Neural cell (in vitro differentiated cells): ENCODE results near the gene TANGO6.

ENCODE experiments used
- EP300 ChIP-seq: fragments of 450-650 bp; conservative IDR thresholded peaks from 2 replicates; pipeline ENCODE4 v1.6.1; 2014; ENCODE audit warnings: antibody characterized with exemption, mild to moderate bottlenecking, moderate library complexity; ENCODE audit not compliant: poor library complexity, severe bottlenecking
- EZH2 ChIP-seq: fragments of 200-600, 300-800 bp; shearing (Covaris generic), sonication (generic); IDR thresholded peaks from 2 replicates; pipeline ENCODE4 v1.6.1; 2014; ENCODE audit warnings: antibody characterized with exemption, low read length, borderline replicate concordance, mild to moderate bottlenecking; ENCODE audit not compliant: insufficient read depth, poor library complexity, severe bottlenecking
- MXI1 ChIP-seq: fragments of 450-650 bp; conservative IDR thresholded peaks from 2 replicates; pipeline ENCODE4 v1.6.1; 2014; ENCODE audit warnings: antibody characterized with exemption, mild to moderate bottlenecking; ENCODE audit not compliant: poor library complexity, severe bottlenecking
- POLR2AphosphoS5 ChIP-seq: IDR thresholded peaks from 2 replicates; pipeline ENCODE4 v1.6.1; 2012
- RAD21 ChIP-seq: fragments of 450-650 bp; conservative IDR thresholded peaks from 2 replicates; pipeline ENCODE4 v1.6.1; 2014; ENCODE audit warnings: antibody characterized with exemption, mild to moderate bottlenecking, moderate library complexity
- SMC3 ChIP-seq: fragments of 450-650 bp; conservative IDR thresholded peaks from 2 replicates; pipeline ENCODE4 v1.6.1; 2014; ENCODE audit warnings: antibody characterized with exemption, mild to moderate bottlenecking, moderate library complexity; ENCODE audit not compliant: poor library complexity
- TAF1 ChIP-seq: IDR thresholded peaks from 2 replicates; pipeline ENCODE4 v1.6.1; 2012; ENCODE audit warnings: low read depth
- TF ChIP-seq, protein P1 (sequence below): IDR thresholded peaks from 2 replicates; pipeline ENCODE4 v1.6.1; 2012; ENCODE audit warnings: borderline replicate concordance
- TF ChIP-seq, protein P2 (sequence below): fragments of 450-650 bp; IDR thresholded peaks from 2 replicates; pipeline ENCODE4 v1.5.1; 2014; ENCODE audit warnings: antibody characterized with exemption, mild to moderate bottlenecking, moderate library complexity; ENCODE audit not compliant: poor library complexity, severe bottlenecking

DNA sequence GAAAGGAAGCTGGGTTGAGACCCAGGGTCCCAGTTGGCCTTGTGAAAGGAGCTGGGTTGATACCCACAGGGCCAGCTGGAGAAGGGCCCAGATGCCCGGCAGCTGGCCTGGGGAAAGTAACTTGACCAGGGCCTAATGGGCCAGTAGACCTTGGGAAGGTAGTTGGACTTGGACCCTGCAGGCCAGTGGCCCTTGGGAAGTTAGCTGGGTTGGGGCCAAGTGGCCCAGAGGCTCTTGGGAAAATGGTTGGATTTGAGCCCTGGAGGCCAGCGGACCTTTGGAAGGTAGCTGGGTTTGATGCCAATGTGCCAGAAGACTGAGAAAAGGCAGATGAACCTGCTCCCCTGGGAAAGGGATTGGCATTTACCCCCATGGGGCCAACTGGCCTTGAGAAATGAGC, 275.7 kb downstream of the TANGO6 start:
- TF ChIP-seq, protein P1, sequence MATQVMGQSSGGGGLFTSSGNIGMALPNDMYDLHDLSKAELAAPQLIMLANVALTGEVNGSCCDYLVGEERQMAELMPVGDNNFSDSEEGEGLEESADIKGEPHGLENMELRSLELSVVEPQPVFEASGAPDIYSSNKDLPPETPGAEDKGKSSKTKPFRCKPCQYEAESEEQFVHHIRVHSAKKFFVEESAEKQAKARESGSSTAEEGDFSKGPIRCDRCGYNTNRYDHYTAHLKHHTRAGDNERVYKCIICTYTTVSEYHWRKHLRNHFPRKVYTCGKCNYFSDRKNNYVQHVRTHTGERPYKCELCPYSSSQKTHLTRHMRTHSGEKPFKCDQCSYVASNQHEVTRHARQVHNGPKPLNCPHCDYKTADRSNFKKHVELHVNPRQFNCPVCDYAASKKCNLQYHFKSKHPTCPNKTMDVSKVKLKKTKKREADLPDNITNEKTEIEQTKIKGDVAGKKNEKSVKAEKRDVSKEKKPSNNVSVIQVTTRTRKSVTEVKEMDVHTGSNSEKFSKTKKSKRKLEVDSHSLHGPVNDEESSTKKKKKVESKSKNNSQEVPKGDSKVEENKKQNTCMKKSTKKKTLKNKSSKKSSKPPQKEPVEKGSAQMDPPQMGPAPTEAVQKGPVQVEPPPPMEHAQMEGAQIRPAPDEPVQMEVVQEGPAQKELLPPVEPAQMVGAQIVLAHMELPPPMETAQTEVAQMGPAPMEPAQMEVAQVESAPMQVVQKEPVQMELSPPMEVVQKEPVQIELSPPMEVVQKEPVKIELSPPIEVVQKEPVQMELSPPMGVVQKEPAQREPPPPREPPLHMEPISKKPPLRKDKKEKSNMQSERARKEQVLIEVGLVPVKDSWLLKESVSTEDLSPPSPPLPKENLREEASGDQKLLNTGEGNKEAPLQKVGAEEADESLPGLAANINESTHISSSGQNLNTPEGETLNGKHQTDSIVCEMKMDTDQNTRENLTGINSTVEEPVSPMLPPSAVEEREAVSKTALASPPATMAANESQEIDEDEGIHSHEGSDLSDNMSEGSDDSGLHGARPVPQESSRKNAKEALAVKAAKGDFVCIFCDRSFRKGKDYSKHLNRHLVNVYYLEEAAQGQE = no peak
- TF ChIP-seq EZH2 (no peak), POLR2AphosphoS5 (no peak), RAD21 (no peak), EP300 (no peak), SMC3 (no peak), TAF1 (no peak), MXI1 (no peak)
- TF ChIP-seq, protein P2, sequence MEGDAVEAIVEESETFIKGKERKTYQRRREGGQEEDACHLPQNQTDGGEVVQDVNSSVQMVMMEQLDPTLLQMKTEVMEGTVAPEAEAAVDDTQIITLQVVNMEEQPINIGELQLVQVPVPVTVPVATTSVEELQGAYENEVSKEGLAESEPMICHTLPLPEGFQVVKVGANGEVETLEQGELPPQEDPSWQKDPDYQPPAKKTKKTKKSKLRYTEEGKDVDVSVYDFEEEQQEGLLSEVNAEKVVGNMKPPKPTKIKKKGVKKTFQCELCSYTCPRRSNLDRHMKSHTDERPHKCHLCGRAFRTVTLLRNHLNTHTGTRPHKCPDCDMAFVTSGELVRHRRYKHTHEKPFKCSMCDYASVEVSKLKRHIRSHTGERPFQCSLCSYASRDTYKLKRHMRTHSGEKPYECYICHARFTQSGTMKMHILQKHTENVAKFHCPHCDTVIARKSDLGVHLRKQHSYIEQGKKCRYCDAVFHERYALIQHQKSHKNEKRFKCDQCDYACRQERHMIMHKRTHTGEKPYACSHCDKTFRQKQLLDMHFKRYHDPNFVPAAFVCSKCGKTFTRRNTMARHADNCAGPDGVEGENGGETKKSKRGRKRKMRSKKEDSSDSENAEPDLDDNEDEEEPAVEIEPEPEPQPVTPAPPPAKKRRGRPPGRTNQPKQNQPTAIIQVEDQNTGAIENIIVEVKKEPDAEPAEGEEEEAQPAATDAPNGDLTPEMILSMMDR = no peak
